GM12878 (cell line): ENCODE measurements around the gene GBGT1. TPM values are rescaled to one million over a fixed set of nuclear protein-coding genes. Genes with fewer than 3 reads are reported as not detected.

ENCODE experiments used
- ATAC-seq: fragments of 200-7000 bp; cut with Tn5 transposase; 3 replicates; pipeline ENCODE4 v1.9.1; 2020; ENCODE audit warnings: mild to moderate bottlenecking, moderate library complexity
- BruUV-seq: library from RNA; stranded (reverse); fragments of 400-500 nt; replicated peaks from 2 replicates; lab custom pipeline; 2021; lab: Mats Ljungman, UMichigan
- CTCF ChIA-PET: fragments of 300-600 bp; sonication (Branson Sonifier 250); formaldehyde crosslinking; extraction: SDS; loops from one replicate; lab custom pipeline; 2021; ENCODE audit warnings: inconsistent platforms; lab: Yijun Ruan, JAX
- POLR2A ChIA-PET: fragments of 350-600 bp; formaldehyde crosslinking; extraction: SDS; loops from one replicate; lab custom pipeline; 2021; ENCODE audit warnings: inconsistent platforms; lab: Charles Lee
- RAD21 ChIA-PET: fragments of 300-600 bp; sonication (Branson Sonifier 250); formaldehyde crosslinking; loops from one replicate; lab custom pipeline; 2023; ENCODE audit warnings: antibody characterized with exemption; ENCODE audit not compliant: unreplicated experiment; lab: Charles Lee
- SMC1A ChIA-PET: fragments of 300-600 bp; sonication (Branson Sonifier 250); formaldehyde crosslinking; loops from one replicate; lab custom pipeline; 2023; ENCODE audit not compliant: unreplicated experiment, uncharacterized antibody; lab: Charles Lee
- DNase-seq: peaks from one replicate; pipeline ENCODE4 v3.0.0-alpha.2; 2011; ENCODE audit warnings: low read depth, low spot score
- FAIRE-seq: peaks from 3 replicates; lab custom pipeline; 2011; peaks lifted over from hg19 to GRCh38; lab: Jason Lieb, UNC
- H2AFZ ChIP-seq: 2 replicates; pipeline ENCODE4 v1.6.0; 2011; ENCODE audit warnings: low read depth, low read length, control low read depth; ENCODE audit not compliant: control insufficient read depth
- H3K27ac ChIP-seq: 2 replicates; pipeline ENCODE4 v1.5.1; 2011; ENCODE audit warnings: control low read depth; ENCODE audit not compliant: control insufficient read depth, insufficient read depth
- H3K27me3 ChIP-seq, 2 experiments: replicated peaks in 1 of 2; 2 replicates each; pipeline versions ENCODE4 v1.6.0 to v1.6.1; 2011; ENCODE audit warnings: low read length in 1 of 2; ENCODE audit not compliant: control insufficient read depth in 2 of 2, insufficient read depth in 2 of 2
- H3K36me3 ChIP-seq, 2 experiments: 2 replicates each; pipeline ENCODE4 v1.5.1; 2011; ENCODE audit warnings: low read length in 1 of 2; ENCODE audit not compliant: control insufficient read depth in 2 of 2, insufficient read depth in 2 of 2
- H3K4me1 ChIP-seq: 2 replicates; pipeline ENCODE4 v1.6.1; 2011; ENCODE audit warnings: mild to moderate bottlenecking, low read length, moderate library complexity, mixed read lengths; ENCODE audit not compliant: control insufficient read depth, insufficient read depth
- H3K4me2 ChIP-seq: 2 replicates; pipeline ENCODE4 v1.6.0; 2011; ENCODE audit warnings: control low read depth; ENCODE audit not compliant: control insufficient read depth, insufficient read depth
- H3K4me3 ChIP-seq: fragments of 200-600 bp; sonication (generic); 2 replicates; pipeline ENCODE4 v1.5.1; 2016
- H3K79me2 ChIP-seq: 2 replicates; pipeline ENCODE4 v1.6.0; 2011; ENCODE audit warnings: low read length; ENCODE audit not compliant: control insufficient read depth, insufficient read depth
- H3K9ac ChIP-seq: 2 replicates; pipeline ENCODE4 v1.8.0; 2011; ENCODE audit warnings: low read length, control low read depth, mixed read lengths; ENCODE audit not compliant: control insufficient read depth, insufficient read depth
- H3K9me3 ChIP-seq: replicated peaks from 3 replicates; pipeline ENCODE4 v1.5.1; 2011; ENCODE audit warnings: mild to moderate bottlenecking, low read length; ENCODE audit not compliant: control insufficient read depth, insufficient read depth
- H4K20me1 ChIP-seq: 2 replicates; pipeline ENCODE4 v1.6.0; 2011; ENCODE audit not compliant: control insufficient read depth, insufficient read depth
- CEBPZ ChIP-seq: fragments of 150-350 bp; IDR thresholded peaks from 2 replicates; pipeline ENCODE4 v1.6.1; 2016; ENCODE audit warnings: low read depth, low read length
- HCFC1 ChIP-seq: fragments of 150-350 bp; IDR thresholded peaks from 2 replicates; pipeline ENCODE4 v1.6.1; 2014; ENCODE audit warnings: low read length
- JUNB ChIP-seq: IDR thresholded peaks from 2 replicates; pipeline ENCODE4 v1.6.1; 2016; ENCODE audit warnings: antibody characterized with exemption, mild to moderate bottlenecking
- ZNF24 ChIP-seq: fragments of 450-650 bp; IDR thresholded peaks from 2 replicates; pipeline ENCODE4 v1.6.1; 2017; ENCODE audit warnings: antibody characterized with exemption, mild to moderate bottlenecking
- WGBS: methylation state at CpG from one replicate; pipeline ENCODE4 v1.1.6; 2016; ENCODE audit warnings: low lambda C conversion rate; ENCODE audit not compliant: insufficient replicate concordance, insufficient coverage; ENCODE audit errors: missing lambda C conversion rate; 5-methylcytosine and 5-hydroxymethylcytosine counted together
- in situ Hi-C: fragments of 300-500 bp; cut with MboI; formaldehyde crosslinking; loops from 9 replicates; pipeline ENCODE4 v1.14.3; 2018; ENCODE audit warnings: mixed read lengths
- intact Hi-C: fragments of 100-400 bp; cut with micrococcal nuclease; formaldehyde crosslinking; loops from one replicate; pipeline ENCODE4 v1.14.2; 2022; ENCODE audit not compliant: unreplicated experiment
- polyA plus RNA-seq, 11 experiments: library from polyadenylated mRNA; depleted of rRNA in 4 of 11; unstranded in 6 of 11; stranded (reverse) in 5 of 11; fragments of >200 nt; fragmentation: Nextera tagmentation in 4 of 11; fragmentation: Illumina TruSeq in 1 of 11; extraction: Ambion mirVana in 4 of 11; extraction: Trizol in 1 of 11; gene quantifications; 1 replicate in 1 of 11; 2 replicates in 10 of 11; pipeline versions ENCODE4 v1.2.1 to v1.2.3, GENCODE V29; 2011 to 2016; ENCODE audit warnings: inconsistent platforms in 2 of 11, missing spikeins in 2 of 11, low read depth in 1 of 11
- total RNA-seq, 4 experiments: library from RNA; depleted of rRNA in 3 of 4; stranded (reverse); fragments of >200 nt in 3 of 4; fragmentation: Illumina TruSeq in 1 of 4; extraction: Trizol in 1 of 4; gene quantifications; 2 replicates each; pipeline versions ENCODE4 v1.2.1 to v1.2.3, GENCODE V29; 2013 to 2021

Gene GBGT1
- total and polyA plus RNA-seq, 10 of the 15 experiments (the other 5 are each of a cell fraction or from before 2014, with no cell fraction given) = 0.08 to 1.9 (median 0.49) TPM

- CTCF ChIA-PET = no interaction called here
- in situ Hi-C loops (no loop called here), intact Hi-C loops (no loop called here)
- FAIRE-seq (no peak), DNase-seq (no peak), ATAC-seq (no peak)
- no peak for TF ChIP-seq JUNB
- TF ChIP-seq ZNF24 = no peak
- no peak for TF ChIP-seq CEBPZ
- no peak for TF ChIP-seq HCFC1
- H3K27me3 ChIP-seq = no peaks in the 10 kb centered on the region
- BruUV-seq = no TSS peak
- no peak overlapping the region for H3K9ac ChIP-seq
- H3K4me1 ChIP-seq = no peaks in the 10 kb centered on the region
- no peak overlapping the region for H2AFZ ChIP-seq
- SMC1A ChIA-PET = no interaction called here
- H4K20me1 ChIP-seq = no peaks in the 10 kb centered on the region
- H3K4me3 ChIP-seq = no peak overlapping the region
- no peak overlapping the region for H3K27ac ChIP-seq
- WGBS = 36% methylated on average over 10 of the region's 10 CpGs
- no peaks in the 10 kb centered on the region for H3K36me3 ChIP-seq
- H3K4me2 ChIP-seq = no peak overlapping the region
- RAD21 ChIA-PET = no interaction called here
- POLR2A ChIA-PET = no interaction called here
- no peaks in the 10 kb centered on the region for H3K9me3 ChIP-seq
- no peaks in the 10 kb centered on the region for H3K79me2 ChIP-seq
Measured at GRCh38 chr9:133203506-133204075, 39.9 kb upstream of the GBGT1 start.
